Measurements from ENCODE around the gene ABCG8.

GRCh38 chr2:43791035-43791765, 47.6 kb upstream of the ABCG8 start:
- TF ChIP-seq CTCF (IDR thresholded peaks at IDR 0.05) (no peak), USF2 (IDR thresholded peaks at IDR 0.05; ENCODE audit: borderline replicate concordance, low read depth, low read length) (no peak), MAX (IDR thresholded peaks at IDR 0.05; ENCODE audit: low read depth) (no peak), RAD21 (IDR thresholded peaks at IDR 0.05; ENCODE audit: low read length) (no peak), YY1 (IDR thresholded peaks at IDR 0.05; ENCODE audit: low read depth) (no peak), SIN3A (IDR thresholded peaks at IDR 0.05; ENCODE audit: borderline replicate concordance, low read depth, low read length) (no peak), PBX3 (IDR thresholded peaks at IDR 0.05) (no peak), RFX5 (IDR thresholded peaks at IDR 0.05; ENCODE audit: low read length) (no peak), EZH2phosphoT487 (IDR thresholded peaks at IDR 0.05; ENCODE audit: borderline replicate concordance, low read depth) (no peak)
